IMR-90 (cell line): ENCODE results near the gene HDDC2. TPM values are rescaled to one million over a fixed set of nuclear protein-coding genes. Genes with fewer than 3 reads are reported as not detected.

Experiments used
- ATAC-seq: fragments of 200-7000 bp; cut with Tn5 transposase; 2 replicates; pipeline ENCODE4 v1.9.1; 2020; ENCODE audit warnings: low read depth, mild to moderate bottlenecking, moderate library complexity
- BruUV-seq: library from RNA; stranded (reverse); fragments of 400-500 nt; replicated peaks from 2 replicates; lab custom pipeline; 2021; lab: Mats Ljungman, UMichigan
- CTCF ChIA-PET: fragments of 300-600 bp; formaldehyde crosslinking; extraction: SDS; loops from one replicate; lab custom pipeline; 2021; ENCODE audit warnings: antibody characterized with exemption; lab: Yijun Ruan, JAX
- POLR2A ChIA-PET: fragments of 300-600 bp; sonication (Branson Sonifier 250); formaldehyde crosslinking; loops from one replicate; lab custom pipeline; 2022; ENCODE audit warnings: antibody characterized with exemption; ENCODE audit not compliant: unreplicated experiment; lab: Charles Lee
- DNase-seq: peaks from one replicate; pipeline ENCODE4 v3.0.0; 2013
- H2AFZ ChIP-seq: replicated peaks from 2 replicates; pipeline ENCODE3; 2013; ENCODE audit warnings: low read length, mild to moderate bottlenecking; ENCODE audit not compliant: poor library complexity
- H2AK5ac ChIP-seq: 2 replicates; pipeline ENCODE4 v1.6.1; 2013; ENCODE audit warnings: low read depth, low read length, inconsistent platforms
- H2AK9ac ChIP-seq: replicated peaks from 2 replicates; pipeline ENCODE3; 2013; ENCODE audit warnings: mild to moderate bottlenecking, low read depth, low read length, moderate library complexity; ENCODE audit not compliant: poor library complexity
- H2BK120ac ChIP-seq: 2 replicates; pipeline ENCODE4 v1.6.1; 2013; ENCODE audit warnings: low read depth, low read length, inconsistent platforms
- H2BK15ac ChIP-seq: 3 replicates; pipeline ENCODE4 v1.6.1; 2013; ENCODE audit warnings: low read depth, low read length, inconsistent platforms
- H2BK20ac ChIP-seq: 2 replicates; pipeline ENCODE4 v1.6.1; 2013; ENCODE audit warnings: low read depth, mild to moderate bottlenecking, inconsistent platforms, low read length, moderate library complexity
- H2BK5ac ChIP-seq: 2 replicates; pipeline ENCODE4 v1.6.1; 2013; ENCODE audit warnings: mild to moderate bottlenecking, low read depth, low read length, inconsistent platforms; ENCODE audit not compliant: poor library complexity, severe bottlenecking
- H3K14ac ChIP-seq: replicated peaks from 2 replicates; pipeline ENCODE4 v1.6.1; 2013; ENCODE audit warnings: low read depth, low read length, inconsistent platforms
- H3K18ac ChIP-seq: 2 replicates; pipeline ENCODE4 v1.6.1; 2013; ENCODE audit warnings: low read depth, low read length, control low read depth
- H3K23ac ChIP-seq: 2 replicates; pipeline ENCODE4 v1.6.1; 2013; ENCODE audit warnings: low read depth, low read length, inconsistent platforms
- H3K27ac ChIP-seq: 2 replicates; pipeline ENCODE4 v1.5.1; 2013; ENCODE audit warnings: mild to moderate bottlenecking, control low read depth, low read length; ENCODE audit not compliant: insufficient read depth
- H3K27me3 ChIP-seq: 2 replicates; pipeline ENCODE4 v1.6.1; 2013; ENCODE audit warnings: low read length; ENCODE audit not compliant: control insufficient read depth, insufficient read depth
- H3K36me3 ChIP-seq: 2 replicates; pipeline ENCODE4 v1.6.1; 2013; ENCODE audit warnings: low read length, mixed read lengths; ENCODE audit not compliant: control insufficient read depth, insufficient read depth
- H3K4ac ChIP-seq: 2 replicates; pipeline ENCODE4 v1.6.1; 2013; ENCODE audit warnings: low read depth, low read length, inconsistent platforms
- H3K4me1 ChIP-seq: 2 replicates; pipeline ENCODE4 v1.6.1; 2013; ENCODE audit warnings: low read length, mixed read lengths; ENCODE audit not compliant: control insufficient read depth, insufficient read depth
- H3K4me2 ChIP-seq: 2 replicates; pipeline ENCODE4 v1.6.1; 2013; ENCODE audit warnings: low read depth, mild to moderate bottlenecking, control low read depth, low read length, moderate library complexity
- H3K4me3 ChIP-seq: 2 replicates; pipeline ENCODE4 v1.5.1; 2013; ENCODE audit warnings: low read depth, mild to moderate bottlenecking, control low read depth, low read length, moderate library complexity; ENCODE audit not compliant: insufficient read depth
- H3K56ac ChIP-seq: 2 replicates; pipeline ENCODE4 v1.6.1; 2013; ENCODE audit warnings: low read length, inconsistent platforms; ENCODE audit not compliant: insufficient read depth; ENCODE audit errors: extremely low read depth
- H3K79me1 ChIP-seq, 2 experiments: 2 replicates each; pipeline ENCODE4 v1.6.1; 2013; ENCODE audit warnings: low read length in 2 of 2, inconsistent platforms in 1 of 2, low read depth in 1 of 2
- H3K9ac ChIP-seq: 2 replicates; pipeline ENCODE4 v1.6.1; 2013; ENCODE audit warnings: low read depth, low read length, control low read depth
- H3K9me1 ChIP-seq: 2 replicates; pipeline ENCODE4 v1.6.1; 2013; ENCODE audit warnings: low read length, inconsistent platforms; ENCODE audit not compliant: insufficient read depth
- H3K9me3 ChIP-seq: 2 replicates; pipeline ENCODE4 v1.6.1; 2013; ENCODE audit warnings: low read length; ENCODE audit not compliant: control insufficient read depth, insufficient read depth
- H4K20me1 ChIP-seq: 2 replicates; pipeline ENCODE4 v1.6.1; 2013; ENCODE audit warnings: low read length, inconsistent platforms; ENCODE audit not compliant: insufficient read depth
- H4K5ac ChIP-seq: 2 replicates; pipeline ENCODE4 v1.6.1; 2013; ENCODE audit warnings: mild to moderate bottlenecking, low read depth, low read length, control low read depth
- H4K8ac ChIP-seq, 2 experiments: 2 replicates each; pipeline ENCODE4 v1.6.1; 2013; ENCODE audit warnings: low read depth in 2 of 2, low read length in 2 of 2, control low read depth in 1 of 2, inconsistent platforms in 1 of 2
- H4K91ac ChIP-seq: 2 replicates; pipeline ENCODE4 v1.6.1; 2013; ENCODE audit warnings: low read depth, low read length, inconsistent platforms; ENCODE audit not compliant: insufficient read depth
- ELK1 ChIP-seq: fragments of 150-350 bp; IDR thresholded peaks from 2 replicates; pipeline ENCODE4 v1.6.1; 2016; ENCODE audit warnings: low read depth, mild to moderate bottlenecking, low read length, moderate library complexity, borderline replicate concordance
- MAZ ChIP-seq: IDR thresholded peaks from 2 replicates; pipeline ENCODE4 v1.6.1; 2012; ENCODE audit warnings: low read depth, mild to moderate bottlenecking, low read length, improper control_type of control experiment, moderate library complexity, borderline replicate concordance
- NFE2L2 ChIP-seq: fragments of 150-350 bp; IDR thresholded peaks from 2 replicates; pipeline ENCODE4 v1.6.1; 2016; ENCODE audit warnings: low read depth, mild to moderate bottlenecking, low read length
- RAD21 ChIP-seq: IDR thresholded peaks from 2 replicates; pipeline ENCODE4 v1.6.1; 2012; ENCODE audit warnings: low read length, improper control_type of control experiment
- WGBS, 2 experiments: methylation state at CpG; one replicate each; pipeline versions ENCODE4 v1.1.5 to v1.1.7; 2013; ENCODE audit warnings: missing lambda C conversion rate in 2 of 2; ENCODE audit not compliant: insufficient read length in 1 of 2; ENCODE audit errors: extremely low coverage in 2 of 2; 5-methylcytosine and 5-hydroxymethylcytosine counted together
- dilution Hi-C: fragments of 300-500 bp; cut with HindIII; formaldehyde crosslinking; loops from one replicate; pipeline ENCODE4 v1.14.3; 2018; ENCODE audit warnings: low sequenced_read_pairs; ENCODE audit not compliant: unreplicated experiment
- in situ Hi-C: fragments of 300-500 bp; cut with MboI; formaldehyde crosslinking; loops from 3 replicates; pipeline ENCODE4 v1.14.3; 2019; ENCODE audit warnings: low sequenced_read_pairs, inconsistent platforms, mixed read lengths
- intact Hi-C: fragments of 100-400 bp; cut with micrococcal nuclease; formaldehyde crosslinking; loops from 2 replicates; pipeline ENCODE4 v1.10.0; 2022
- polyA plus RNA-seq, 3 experiments: library from polyadenylated mRNA; depleted of rRNA; stranded (reverse); fragments of >200 nt; gene quantifications; 2 replicates each; pipeline ENCODE4 v1.2.3, GENCODE V29; 2012; ENCODE audit warnings: low replicate concordance in 1 of 3
- total RNA-seq: library from RNA; depleted of rRNA; stranded (reverse); fragments of >200 nt; gene quantifications from 2 replicates; pipeline ENCODE4 v1.2.3, GENCODE V29; 2012

The HDDC2 gene
- total and polyA plus RNA-seq, 2 of the 4 experiments (the other 2 are of a cell fraction) = 40.9 to 68.6 TPM

- intact Hi-C loops = no loop called here
- no peak overlapping the region for H4K8ac ChIP-seq
- H3K27me3 ChIP-seq = no peaks in the 10 kb centered on the region
- no peaks in the 10 kb centered on the region for H3K4me1 ChIP-seq
- no peak overlapping the region for H3K27ac ChIP-seq
- H4K20me1 ChIP-seq = no peaks in the 10 kb centered on the region
- H3K4me3 ChIP-seq = no peak overlapping the region
- 93% methylated on average over 2 of the region's 4 CpGs; no CpG with 5 or more reads in 1 of the 2 experiments for WGBS, 2 experiments
- H3K23ac ChIP-seq = no peak overlapping the region
- no peak overlapping the region for H4K5ac ChIP-seq
- H3K9ac ChIP-seq = no peak overlapping the region
- H3K56ac ChIP-seq = no peak overlapping the region
- H2AFZ ChIP-seq = no peak overlapping the region
- H4K91ac ChIP-seq = no peak overlapping the region
- H3K36me3 ChIP-seq = no peaks in the 10 kb centered on the region
- H3K18ac ChIP-seq = no peak overlapping the region
- peaks cover 3% of the 10 kb centered on the region; the same call in 1 of the 2 replicates for H3K9me3 ChIP-seq
- no peaks in the 10 kb centered on the region for H3K9me1 ChIP-seq
- in situ Hi-C loops = no loop called here
- H2BK120ac ChIP-seq = no peak overlapping the region
- no TSS peak for BruUV-seq
- ATAC-seq = no peak
- TF ChIP-seq ELK1 (no peak), NFE2L2 (no peak), RAD21 (no peak), MAZ (no peak)
- H2BK5ac ChIP-seq = no peak overlapping the region
- no peaks in the 10 kb centered on the region for H3K79me1 ChIP-seq
- dilution Hi-C loops = no loop called here
- POLR2A ChIA-PET = no interaction called here
- CTCF ChIA-PET = no interaction called here
- no peak overlapping the region for H2AK5ac ChIP-seq
- no peak overlapping the region for H2BK20ac ChIP-seq
- no peak overlapping the region for H2BK15ac ChIP-seq
- DNase-seq = no peak
- no peak overlapping the region for H2AK9ac ChIP-seq
- no peak overlapping the region for H3K4ac ChIP-seq
- H3K4me2 ChIP-seq = no peak overlapping the region
- no peak overlapping the region for H3K14ac ChIP-seq
Observed at GRCh38 chr6:125245109-125245508, 56.7 kb downstream of the HDDC2 start.
